NCI-H446 (cell line): ENCODE results near the gene UBALD2.
"Not testable (repeated sequence)": the region's sequence is repeated elsewhere in the genome, so short reads cannot be mapped to it uniquely, and the experiment has no call there.

ENCODE experiments used
- DNase-seq, 2 experiments: peaks; one replicate each; lab custom pipeline; 2025; lab: John Stamatoyannopoulos, UW

Gene UBALD2

GRCh38 chr17:76264755-76265623 lies at the start of gene UBALD2:
UBALD2 (plus strand) TSS chr17:76265348; CDS start chr17:76265506, 158 bp downstream.
- peak; percentile 97 to 99 for DNase-seq

DNA sequence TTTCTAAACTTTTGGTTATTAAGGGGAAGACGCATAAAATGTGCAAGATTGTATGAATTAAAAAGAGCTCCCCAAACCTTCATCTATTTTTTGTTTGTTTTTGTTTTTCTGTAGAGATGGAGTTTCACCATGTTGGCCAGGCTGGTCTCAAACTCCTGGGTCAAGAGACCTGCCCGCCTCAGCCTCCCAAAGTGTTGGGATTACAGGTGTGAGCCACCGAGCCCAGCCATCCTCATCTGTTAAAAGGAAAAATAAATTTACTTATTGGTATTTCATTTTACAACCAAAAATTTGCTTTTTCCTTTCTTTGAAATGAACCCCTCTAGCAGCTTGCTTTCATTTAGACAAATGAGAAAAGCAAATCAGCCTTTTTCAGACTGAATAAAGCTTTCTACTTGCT lies 48.1 kb upstream of the UBALD2 start:
- DNase-seq: no peak

GRCh38 chr17:76219670-76220383 lies 45.3 kb upstream of the UBALD2 start:
- no peak for DNase-seq

DNA sequence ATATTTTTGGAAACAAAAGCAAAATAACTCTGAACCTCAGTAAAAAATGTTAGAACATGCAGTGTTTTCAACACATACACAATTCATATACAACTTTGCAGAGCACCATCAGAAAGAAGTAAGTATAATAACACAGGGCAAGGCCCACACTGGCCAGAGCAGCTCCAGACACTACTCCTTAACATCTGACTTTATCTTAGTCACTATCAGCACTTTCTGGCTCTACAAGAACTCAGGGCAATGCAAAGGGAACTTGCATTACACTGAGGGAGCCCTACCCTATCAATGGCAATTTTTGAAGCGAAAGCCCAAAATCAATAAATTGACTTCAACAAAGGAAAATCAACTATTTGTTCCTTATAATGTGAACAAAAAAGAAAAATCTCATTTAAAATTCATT lies 41.3 kb upstream of the UBALD2 start:
- DNase-seq: no peak

DNA sequence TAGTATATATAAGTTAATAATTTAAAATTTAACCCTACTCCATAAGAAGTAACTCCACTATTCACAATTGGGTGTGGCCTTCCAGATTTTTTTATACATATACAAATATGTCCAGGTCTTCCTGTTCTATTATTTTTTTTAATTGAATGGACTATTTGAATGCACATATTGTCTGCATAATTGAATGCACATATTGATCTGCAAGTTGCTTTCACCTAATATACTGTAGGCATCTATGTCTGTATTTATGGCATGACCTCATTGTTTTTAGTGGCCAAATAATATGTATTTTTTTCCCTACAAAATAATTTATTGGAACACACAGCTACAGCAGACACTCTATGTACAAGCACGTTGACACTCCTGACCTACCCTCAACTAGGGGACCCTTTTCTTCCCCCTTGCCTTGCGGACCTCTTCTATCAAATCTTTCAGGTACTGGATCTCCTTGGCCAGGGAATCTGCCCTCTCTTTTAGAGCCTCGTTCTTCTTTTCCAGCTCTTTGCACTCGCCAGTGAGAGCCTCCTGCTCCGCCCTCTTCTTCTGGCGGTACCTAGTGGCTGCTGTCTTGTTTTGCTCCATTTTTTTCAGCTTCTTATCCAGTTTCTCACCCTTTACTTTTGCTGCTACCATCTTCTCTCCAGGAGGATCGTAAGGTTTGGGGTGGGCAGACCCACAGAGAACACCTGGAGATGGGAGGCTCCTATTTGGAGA lies 39.6 kb upstream of the UBALD2 start:
- DNase-seq: not testable (repeated sequence)

DNA sequence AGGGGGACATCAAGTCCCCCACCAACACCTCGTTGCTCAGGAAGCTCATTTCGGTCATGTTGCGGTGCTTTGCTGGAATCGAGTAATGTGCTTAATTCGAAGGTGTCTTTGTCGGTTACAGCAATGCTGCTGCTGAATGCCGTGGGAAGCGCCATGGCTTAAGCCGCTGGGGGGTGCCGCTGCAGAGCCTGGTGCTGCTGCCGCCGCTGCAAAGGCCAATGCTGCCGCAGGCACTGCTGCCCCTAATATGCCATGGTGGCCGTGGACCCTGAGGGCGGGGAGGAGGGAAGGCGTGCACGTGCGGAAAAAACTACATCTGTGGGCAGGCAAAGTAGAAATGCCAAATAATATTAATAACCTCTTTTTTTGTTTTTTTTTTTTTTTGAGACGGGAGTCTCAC lies 38.4 kb upstream of the UBALD2 start:
- not testable (repeated sequence) for DNase-seq

- DNase-seq: peak in 1 of 2 experiments; percentile 39
Observed at GRCh38 chr17:76232342-76232741, 32.8 kb upstream of the UBALD2 start.

- no peak for DNase-seq
Observed at GRCh38 chr17:76233588-76234353, 31.4 kb upstream of the UBALD2 start.

- DNase-seq: no peak
Observed at GRCh38 chr17:76234354-76234679, 30.8 kb upstream of the UBALD2 start.

- DNase-seq: no peak
Observed at GRCh38 chr17:76235883-76236282, 29.3 kb upstream of the UBALD2 start.

GRCh38 chr17:76236603-76237002 lies 28.5 kb upstream of the UBALD2 start:
- DNase-seq: no peak

- DNase-seq: no peak
Observed at GRCh38 chr17:76237859-76238313, 27.3 kb upstream of the UBALD2 start.

GRCh38 chr17:76238847-76239537 lies 26.2 kb upstream of the UBALD2 start:
- DNase-seq: no peak

DNA sequence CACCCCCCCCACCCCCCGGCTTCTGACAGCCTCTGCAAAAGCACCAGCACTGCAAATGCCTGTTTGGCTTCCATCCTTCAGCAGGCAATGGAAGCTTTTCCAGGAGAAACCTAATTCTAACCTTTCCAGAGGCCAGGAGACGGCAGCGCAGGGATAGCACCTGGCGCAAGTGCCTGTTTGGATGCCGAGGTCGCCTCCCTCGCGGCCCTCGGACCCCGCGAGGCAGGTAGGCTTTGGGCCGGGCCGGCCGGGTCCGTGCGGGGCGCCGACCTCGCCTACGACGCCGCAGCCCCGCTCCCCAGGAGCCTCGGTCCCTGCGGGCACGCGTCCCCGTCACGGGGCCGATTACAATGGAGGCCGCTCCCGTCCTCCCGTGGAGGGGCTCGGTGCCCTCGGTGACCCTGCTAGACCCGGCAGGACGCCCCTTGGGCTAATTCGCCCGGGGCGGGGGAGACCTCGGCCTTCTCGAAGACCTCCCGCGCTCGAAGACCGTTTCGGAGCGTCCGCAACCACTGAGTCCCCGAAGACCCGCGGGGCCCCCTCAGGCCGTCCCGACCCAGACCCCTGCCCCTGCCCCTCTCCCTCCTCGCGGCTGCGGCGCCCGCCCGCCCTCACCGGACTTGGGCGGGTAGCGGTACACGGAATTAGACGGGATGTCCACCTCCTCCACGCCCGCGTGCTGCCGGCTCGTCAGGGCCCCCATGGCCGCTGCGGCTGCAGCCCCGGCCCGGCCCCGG lies 25.4 kb upstream of the UBALD2 start:
- DNase-seq: no peak

DNA sequence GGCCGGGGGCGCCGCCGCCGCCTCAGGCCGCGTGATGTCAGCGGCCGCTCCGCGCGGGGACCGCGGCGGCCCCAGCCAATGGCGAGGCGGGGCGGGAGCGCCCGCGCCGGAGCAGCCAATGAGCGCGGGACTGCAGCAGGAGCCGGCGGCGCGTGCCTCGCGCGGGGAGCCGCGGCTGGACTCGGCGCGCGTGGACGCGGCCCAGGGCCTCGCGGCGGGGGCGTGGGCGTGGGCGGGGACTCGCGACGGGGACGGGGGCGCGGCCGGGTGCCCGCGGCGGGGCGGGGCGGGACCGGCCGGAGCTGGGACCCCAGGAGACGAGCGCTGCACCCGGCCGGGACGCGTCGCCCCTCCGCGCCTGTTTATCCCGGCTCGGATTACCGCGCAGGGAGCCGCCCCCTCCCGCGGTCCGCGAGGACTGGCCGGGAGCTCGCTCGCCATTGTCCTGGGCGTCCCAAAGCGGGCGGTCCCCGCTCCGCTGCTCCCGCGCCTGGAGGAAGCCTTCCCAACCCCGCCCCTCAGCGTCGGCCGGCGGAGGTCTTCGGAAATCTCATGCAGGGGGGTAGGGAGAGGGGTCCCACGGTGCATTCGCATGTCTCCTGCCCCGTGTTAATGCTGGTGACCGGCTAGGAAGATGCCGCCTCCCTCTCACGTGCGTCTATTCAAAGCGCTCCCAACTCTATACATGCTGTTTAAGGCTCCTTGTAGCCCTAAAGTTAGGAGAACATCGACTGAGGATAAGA lies 24.5 kb upstream of the UBALD2 start, which contains the start of gene RNF157:
RNF157 (minus strand) TSS at position 33 of the 743 bp plus-strand sequence. CDS start 253 bp downstream, outside the sequence.
- DNase-seq: peak; percentile 35 to 85

GRCh38 chr17:76241204-76241538 lies 24.0 kb upstream of the UBALD2 start:
- no peak for DNase-seq

DNA sequence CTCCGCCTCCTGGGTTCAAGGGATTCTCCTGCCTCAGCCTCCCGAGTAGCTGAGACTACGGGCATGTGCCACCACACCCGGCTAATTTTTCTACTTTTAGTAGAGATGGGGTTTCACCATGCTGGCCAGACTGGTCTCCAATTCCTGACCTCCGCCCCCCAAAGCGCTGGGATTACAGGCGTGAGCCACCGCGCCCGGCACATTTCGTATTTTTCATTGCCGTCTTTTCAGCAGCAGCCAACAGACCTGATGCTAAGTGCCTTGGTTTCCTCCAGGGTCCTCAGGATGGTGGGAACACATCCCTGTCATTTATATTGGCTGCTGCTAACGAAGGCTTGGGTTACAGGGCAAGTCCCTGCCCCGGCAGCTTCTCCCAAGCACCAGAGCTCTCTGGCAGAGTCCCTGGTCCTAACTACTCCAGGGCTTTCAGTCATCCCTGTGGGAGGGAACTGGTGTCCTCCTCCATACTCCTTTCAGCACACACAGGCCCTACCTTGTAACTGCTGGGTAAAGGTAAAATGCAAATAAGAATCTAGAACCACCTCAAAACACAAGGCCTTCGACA lies 23.4 kb upstream of the UBALD2 start:
- DNase-seq: no peak

- DNase-seq: peak in 1 of 2 experiments; percentile 38
Observed at GRCh38 chr17:76243826-76244679, 21.1 kb upstream of the UBALD2 start.
